ENCODE measurements around the gene GALNT13. TPM values are rescaled to one million over a fixed set of nuclear protein-coding genes. Genes with fewer than 3 reads are reported as not detected.

Gene GALNT13
- total RNA-seq, 1 donor from 2014 or later: 5.8 TPM

DNA sequence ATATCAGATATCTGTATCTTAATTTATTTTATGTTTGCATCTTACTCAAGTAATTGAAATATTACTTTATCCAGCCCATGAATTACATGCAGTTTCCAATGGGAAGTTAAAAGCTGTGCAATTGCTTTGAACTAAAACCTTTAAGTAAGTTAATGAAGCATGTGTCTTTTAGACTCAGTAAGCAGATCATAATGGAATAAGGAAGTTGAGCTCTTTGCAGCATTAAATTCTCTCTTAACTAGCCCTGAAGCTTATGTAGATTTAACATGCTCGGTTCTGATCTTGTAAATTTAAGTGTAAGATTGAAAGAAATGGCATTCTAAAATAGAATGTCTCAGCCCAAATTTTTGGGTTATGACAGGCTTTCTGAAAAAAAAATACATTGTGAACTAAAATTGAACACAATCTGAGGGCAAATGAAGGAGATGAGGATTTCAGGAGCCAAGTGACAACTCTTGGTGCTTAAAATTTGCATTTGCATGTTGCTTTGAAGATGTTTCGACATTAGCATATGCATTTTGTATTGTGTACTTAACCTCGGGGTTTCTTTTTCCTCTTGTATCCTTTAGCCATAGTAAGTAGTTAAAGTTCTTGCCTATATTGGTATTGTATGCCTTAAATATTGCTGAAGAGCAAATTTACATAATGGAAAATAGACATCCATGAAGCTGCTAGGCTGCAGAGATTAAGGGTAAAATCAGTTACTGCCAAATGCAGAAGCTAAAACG is 529.0 kb downstream of the GALNT13 start:
- H3K27me3 ChIP-seq: no peaks in the 10 kb centered on the region
- no peaks in the 10 kb centered on the region for H3K9me3 ChIP-seq
- TF ChIP-seq, protein P1, sequence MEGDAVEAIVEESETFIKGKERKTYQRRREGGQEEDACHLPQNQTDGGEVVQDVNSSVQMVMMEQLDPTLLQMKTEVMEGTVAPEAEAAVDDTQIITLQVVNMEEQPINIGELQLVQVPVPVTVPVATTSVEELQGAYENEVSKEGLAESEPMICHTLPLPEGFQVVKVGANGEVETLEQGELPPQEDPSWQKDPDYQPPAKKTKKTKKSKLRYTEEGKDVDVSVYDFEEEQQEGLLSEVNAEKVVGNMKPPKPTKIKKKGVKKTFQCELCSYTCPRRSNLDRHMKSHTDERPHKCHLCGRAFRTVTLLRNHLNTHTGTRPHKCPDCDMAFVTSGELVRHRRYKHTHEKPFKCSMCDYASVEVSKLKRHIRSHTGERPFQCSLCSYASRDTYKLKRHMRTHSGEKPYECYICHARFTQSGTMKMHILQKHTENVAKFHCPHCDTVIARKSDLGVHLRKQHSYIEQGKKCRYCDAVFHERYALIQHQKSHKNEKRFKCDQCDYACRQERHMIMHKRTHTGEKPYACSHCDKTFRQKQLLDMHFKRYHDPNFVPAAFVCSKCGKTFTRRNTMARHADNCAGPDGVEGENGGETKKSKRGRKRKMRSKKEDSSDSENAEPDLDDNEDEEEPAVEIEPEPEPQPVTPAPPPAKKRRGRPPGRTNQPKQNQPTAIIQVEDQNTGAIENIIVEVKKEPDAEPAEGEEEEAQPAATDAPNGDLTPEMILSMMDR (IDR thresholded peaks at IDR 0.05): no peak
- no peak for ATAC-seq
- H3K4me3 ChIP-seq: no peak overlapping the region
- H3K27ac ChIP-seq: no peak overlapping the region
- no peaks in the 10 kb centered on the region for H3K4me1 ChIP-seq
- intact Hi-C loops (cut with DNase I): no loop called here
- H3K36me3 ChIP-seq: no peaks in the 10 kb centered on the region
- no peak for DNase-seq

DNA sequence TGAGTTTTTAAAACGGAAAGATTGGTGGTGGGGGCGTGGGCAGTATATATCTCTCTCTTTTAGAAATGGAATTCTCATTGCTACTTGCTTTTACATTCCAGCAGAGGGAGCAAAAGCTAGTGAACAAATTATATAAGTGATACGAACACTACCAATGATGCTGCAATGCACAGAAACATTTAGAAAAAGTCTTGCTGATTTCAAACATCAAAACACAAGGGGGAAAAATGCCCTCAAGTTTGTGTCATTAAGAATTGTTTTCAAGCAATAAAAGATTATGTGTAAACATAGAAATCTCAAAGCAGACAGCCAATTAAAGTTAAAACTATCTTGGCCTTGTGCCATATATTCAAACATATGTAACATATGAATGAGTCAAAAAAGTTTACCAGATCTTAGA is 530.5 kb downstream of the GALNT13 start:
- ATAC-seq (no peak), DNase-seq (no peak)
- Histone ChIP-seq H3K4me3 (no peak overlapping the region), H3K27ac (no peak overlapping the region), H3K36me3 (no peaks in the 10 kb centered on the region), H3K9me3 (no peaks in the 10 kb centered on the region), H3K27me3 (no peaks in the 10 kb centered on the region), H3K4me1 (no peaks in the 10 kb centered on the region)
- TF ChIP-seq, protein P1 (IDR thresholded peaks at IDR 0.05): peak; percentile 30
- intact Hi-C loops (cut with DNase I): no loop called here

DNA sequence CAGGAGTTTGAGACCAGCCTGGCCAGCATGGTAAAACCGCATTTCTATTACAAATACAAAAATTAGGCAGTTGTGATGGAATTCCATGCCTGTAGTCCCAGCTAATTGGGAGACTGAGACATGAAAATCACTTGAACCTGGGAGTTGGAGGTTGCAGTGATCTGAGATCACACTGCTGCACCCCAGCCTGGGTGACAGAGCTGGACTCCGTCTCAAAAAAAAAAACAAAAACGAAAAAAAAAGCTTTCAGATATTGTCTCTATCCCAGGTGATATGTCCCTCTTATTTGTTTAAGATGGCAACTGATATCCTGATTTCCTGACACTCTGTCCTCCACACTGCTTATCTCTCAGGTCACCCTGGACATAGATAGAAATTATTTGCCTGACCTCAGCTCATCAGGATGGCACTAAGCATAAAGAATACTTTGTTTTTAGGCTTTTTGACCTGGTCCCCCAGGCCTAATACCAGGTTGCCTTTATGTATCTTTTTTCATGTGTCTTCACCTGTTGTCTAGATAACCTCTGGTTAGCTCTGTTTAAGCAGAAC is 531.6 kb downstream of the GALNT13 start:
- intact Hi-C loops (cut with DNase I): no loop called here
- no peaks in the 10 kb centered on the region for H3K4me1 ChIP-seq
- no peaks in the 10 kb centered on the region for H3K36me3 ChIP-seq
- ATAC-seq: no peak
- no peaks in the 10 kb centered on the region for H3K27me3 ChIP-seq
- TF ChIP-seq, protein P1 (IDR thresholded peaks at IDR 0.05): no peak
- H3K27ac ChIP-seq: no peak overlapping the region
- no peak overlapping the region for H3K4me3 ChIP-seq
- no peak for DNase-seq
- no peaks in the 10 kb centered on the region for H3K9me3 ChIP-seq

DNA sequence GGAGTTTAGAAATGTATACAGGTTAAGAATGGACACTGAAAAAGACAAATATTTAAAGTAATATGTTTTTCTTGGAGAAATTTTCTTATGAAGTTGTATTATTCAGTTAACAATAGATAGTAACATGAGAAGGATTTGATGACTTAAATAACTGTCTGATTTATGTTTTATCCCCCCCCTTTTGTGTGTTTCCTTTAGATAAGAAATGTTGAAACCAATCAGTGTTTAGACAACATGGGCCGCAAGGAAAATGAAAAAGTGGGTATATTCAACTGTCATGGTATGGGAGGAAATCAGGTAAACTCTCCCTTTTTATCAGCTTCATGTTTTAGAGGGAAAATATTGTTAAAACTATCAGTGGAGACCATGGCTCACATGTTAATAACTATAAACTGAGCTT is 537.1 kb downstream of the GALNT13 start:
- DNase-seq (no peak), ATAC-seq (no peak)
- Histone ChIP-seq H3K27ac (no peak overlapping the region), H3K27me3 (no peaks in the 10 kb centered on the region), H3K4me3 (no peak overlapping the region), H3K4me1 (no peaks in the 10 kb centered on the region), H3K36me3 (no peaks in the 10 kb centered on the region), H3K9me3 (no peaks in the 10 kb centered on the region)
- TF ChIP-seq, protein P1 (IDR thresholded peaks at IDR 0.05): no peak
- intact Hi-C loops (cut with DNase I): no loop called here

DNA sequence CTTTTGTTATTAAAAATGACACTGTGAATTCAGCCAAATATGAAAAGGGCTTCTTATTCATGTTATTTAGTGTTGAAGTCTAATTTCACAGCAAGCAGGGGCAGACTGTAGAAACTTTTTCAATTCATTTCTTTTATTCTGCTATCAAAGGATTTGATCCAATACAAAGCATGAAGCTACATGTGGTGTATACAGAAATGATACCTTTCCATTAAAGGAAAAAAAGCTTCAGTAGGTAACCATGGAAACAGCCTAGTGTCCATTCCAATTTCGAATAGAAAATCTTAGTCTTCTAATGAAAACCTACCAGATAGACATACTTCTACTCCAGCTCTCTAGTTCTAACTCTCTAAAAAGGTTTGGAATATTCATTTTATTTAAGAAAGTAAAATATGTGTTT is 550.5 kb downstream of the GALNT13 start:
- no peaks in the 10 kb centered on the region for H3K36me3 ChIP-seq
- no peak for ATAC-seq

More for the DNA sequence above, 550.5 kb downstream of the GALNT13 start:
- no peaks in the 10 kb centered on the region for H3K4me1 ChIP-seq
- intact Hi-C loops (cut with DNase I): no loop called here
- H3K27me3 ChIP-seq: no peaks in the 10 kb centered on the region
- TF ChIP-seq, protein P1 (IDR thresholded peaks at IDR 0.05): no peak
- no peak overlapping the region for H3K4me3 ChIP-seq
- H3K27ac ChIP-seq: no peak overlapping the region
- no peak for DNase-seq
- H3K9me3 ChIP-seq: no peaks in the 10 kb centered on the region

All from upper lobe of right lung (tissue), 1 donor.